ENCODE data around the gene C2CD5.
"Not testable (repeated sequence)": the region's sequence is repeated elsewhere in the genome, so short reads cannot be mapped to it uniquely, and the experiment has no call there.

C2CD5 gene

DNA sequence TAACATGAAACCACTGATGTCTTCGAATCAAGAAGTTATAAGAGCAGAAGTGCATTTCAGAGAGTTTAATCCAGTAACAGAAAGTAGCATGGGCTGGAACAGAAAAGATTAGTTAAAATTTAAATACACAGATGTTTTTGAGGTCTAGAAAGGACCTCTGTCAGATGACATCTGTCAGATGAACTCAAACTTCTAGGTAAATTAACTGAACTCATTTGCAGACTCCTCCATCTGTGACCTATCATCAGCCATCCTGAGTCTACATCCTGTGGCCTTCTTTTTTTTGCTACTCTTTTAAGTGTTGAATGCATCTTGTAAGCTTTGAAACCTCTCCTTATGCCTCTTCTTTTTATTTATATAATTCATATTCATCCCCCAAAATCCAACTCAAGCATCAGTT is 53.3 kb downstream of the C2CD5 start:
- ChIA-PET CTCF (no interaction called here), POLR2A (ENCODE audit: low non-redundant PET) (no interaction called here)
- TF ChIP-seq, protein P1, sequence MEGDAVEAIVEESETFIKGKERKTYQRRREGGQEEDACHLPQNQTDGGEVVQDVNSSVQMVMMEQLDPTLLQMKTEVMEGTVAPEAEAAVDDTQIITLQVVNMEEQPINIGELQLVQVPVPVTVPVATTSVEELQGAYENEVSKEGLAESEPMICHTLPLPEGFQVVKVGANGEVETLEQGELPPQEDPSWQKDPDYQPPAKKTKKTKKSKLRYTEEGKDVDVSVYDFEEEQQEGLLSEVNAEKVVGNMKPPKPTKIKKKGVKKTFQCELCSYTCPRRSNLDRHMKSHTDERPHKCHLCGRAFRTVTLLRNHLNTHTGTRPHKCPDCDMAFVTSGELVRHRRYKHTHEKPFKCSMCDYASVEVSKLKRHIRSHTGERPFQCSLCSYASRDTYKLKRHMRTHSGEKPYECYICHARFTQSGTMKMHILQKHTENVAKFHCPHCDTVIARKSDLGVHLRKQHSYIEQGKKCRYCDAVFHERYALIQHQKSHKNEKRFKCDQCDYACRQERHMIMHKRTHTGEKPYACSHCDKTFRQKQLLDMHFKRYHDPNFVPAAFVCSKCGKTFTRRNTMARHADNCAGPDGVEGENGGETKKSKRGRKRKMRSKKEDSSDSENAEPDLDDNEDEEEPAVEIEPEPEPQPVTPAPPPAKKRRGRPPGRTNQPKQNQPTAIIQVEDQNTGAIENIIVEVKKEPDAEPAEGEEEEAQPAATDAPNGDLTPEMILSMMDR (conservative IDR thresholded peaks at IDR 0.05; ENCODE audit: low read depth), result no peak
- no peak overlapping the region for H3K27ac ChIP-seq
- no peak for DNase-seq (ENCODE audit: low spot score)

DNA sequence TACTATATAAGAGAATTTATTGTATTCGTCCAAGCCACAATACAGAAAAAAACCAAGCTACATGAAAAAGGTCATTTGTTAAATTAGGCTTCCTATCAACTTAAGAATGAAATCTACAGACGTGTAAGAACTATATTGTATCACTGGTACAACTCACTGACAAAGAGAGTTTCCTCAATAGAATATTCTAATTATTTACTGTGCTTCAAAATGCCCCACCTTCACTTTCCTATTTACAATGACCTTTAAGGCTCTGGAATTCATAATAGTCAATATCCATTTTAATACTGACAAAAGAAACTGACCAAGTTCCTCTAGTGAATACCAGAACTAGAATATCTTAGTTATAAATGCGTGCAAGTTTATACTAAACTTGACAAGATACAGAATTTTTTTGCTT is 55.9 kb downstream of the C2CD5 start:
- ChIA-PET CTCF (interaction anchor here (0.6 kb wide), 1 partner anchor 122 kb away, joined by 3 read pairs; no protein-coding TSS in a partner anchor), POLR2A (ENCODE audit: low non-redundant PET) (no interaction called here)
- H3K27ac ChIP-seq, result no peak overlapping the region
- DNase-seq (ENCODE audit: low spot score), result no peak
- TF ChIP-seq, protein P1 (conservative IDR thresholded peaks at IDR 0.05; ENCODE audit: low read depth), result no peak

DNA sequence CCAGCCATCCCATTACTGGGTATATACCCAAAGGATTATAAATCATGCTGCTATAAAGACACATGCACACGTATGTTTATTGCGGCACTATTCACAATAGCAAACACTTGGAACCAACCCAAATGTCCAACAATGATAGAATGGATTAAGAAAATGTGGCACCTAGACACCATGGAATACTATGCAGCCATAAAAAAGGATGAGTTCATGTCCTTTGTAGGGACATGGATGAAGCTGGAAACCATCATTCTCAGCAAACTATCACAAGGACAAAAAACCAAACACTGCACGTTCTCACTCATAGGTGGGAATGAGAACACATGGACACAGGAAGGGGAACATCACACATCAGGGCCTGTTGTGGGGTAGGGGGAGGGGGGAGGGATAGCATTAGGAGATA is 56.7 kb downstream of the C2CD5 start:
- DNase-seq (ENCODE audit: low spot score); H3K27ac ChIP-seq; POLR2A ChIA-PET (ENCODE audit: low non-redundant PET); CTCF ChIA-PET: not testable (repeated sequence)

DNA sequence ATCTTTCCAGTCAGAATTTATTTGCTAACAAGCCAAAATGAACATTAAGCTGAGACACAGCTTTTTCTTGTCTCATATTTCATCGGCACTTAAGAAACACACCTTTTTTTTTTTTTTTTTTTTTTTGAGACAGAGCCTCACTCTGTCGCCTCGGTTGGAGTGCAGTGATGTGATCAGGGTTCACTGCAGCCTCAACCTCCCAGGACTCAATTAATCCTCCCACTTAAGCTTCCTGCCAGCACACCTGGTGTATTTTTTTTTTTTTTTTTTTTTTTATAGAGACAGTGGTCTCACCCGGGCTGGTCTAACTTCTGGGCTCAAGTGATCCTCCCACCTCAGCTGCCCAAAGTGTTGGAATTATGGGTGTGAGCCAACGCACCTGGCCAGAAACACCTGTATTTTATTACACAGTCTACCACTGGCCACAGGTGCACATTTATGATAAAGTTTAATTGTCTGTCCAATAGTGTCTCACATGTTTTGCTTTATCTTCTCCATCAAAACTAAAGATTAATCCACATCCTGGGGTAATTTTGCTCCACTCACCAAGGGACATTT is 62.7 kb downstream of the C2CD5 start:
- ChIA-PET CTCF (no interaction called here), POLR2A (ENCODE audit: low non-redundant PET) (no interaction called here)
- DNase-seq (ENCODE audit: low spot score), result no peak
- H3K27ac ChIP-seq, result no peak overlapping the region
- TF ChIP-seq, protein P1 (conservative IDR thresholded peaks at IDR 0.05; ENCODE audit: low read depth), result no peak

DNA sequence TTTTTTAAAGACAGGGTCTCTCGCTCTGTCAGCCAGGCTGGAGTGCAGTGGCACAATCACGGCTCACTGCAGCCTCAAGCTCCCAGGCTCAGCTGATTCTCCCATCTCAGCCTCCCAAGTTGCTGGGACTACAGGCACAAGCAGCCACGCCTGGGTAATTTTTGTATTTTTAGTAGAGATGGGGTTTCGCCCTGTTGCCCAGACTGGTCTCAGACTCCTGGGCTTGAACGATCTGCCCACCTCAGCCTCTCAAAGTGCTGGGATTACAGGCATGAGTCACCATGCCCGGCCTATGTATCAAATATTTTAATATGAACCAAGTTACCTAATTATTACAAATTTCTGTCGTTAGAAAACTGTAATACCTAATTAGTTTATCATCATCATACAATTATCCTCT is 63.5 kb downstream of the C2CD5 start:
- CTCF ChIA-PET; H3K27ac ChIP-seq; DNase-seq (ENCODE audit: low spot score); POLR2A ChIA-PET (ENCODE audit: low non-redundant PET): not testable (repeated sequence)

DNA sequence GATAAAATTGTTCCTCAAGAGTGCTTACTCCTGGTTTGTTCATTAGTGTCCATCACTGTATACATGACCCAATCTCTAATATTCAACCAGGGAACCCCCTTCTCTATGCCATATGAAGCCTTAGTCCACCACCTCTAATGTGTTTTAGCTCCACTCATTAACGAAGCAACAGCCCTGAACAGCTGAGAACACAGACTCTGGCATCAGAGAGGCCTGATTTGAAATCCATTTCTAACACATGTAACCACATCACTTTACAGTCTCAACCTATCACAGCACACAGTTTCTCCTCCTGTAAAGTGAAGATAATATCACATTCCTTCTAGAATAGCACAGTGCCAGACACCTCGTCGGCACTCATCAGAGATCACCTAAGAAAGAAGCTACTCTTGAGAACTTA is 64.3 kb downstream of the C2CD5 start:
- DNase-seq (ENCODE audit: low spot score), result no peak
- POLR2A ChIA-PET (ENCODE audit: low non-redundant PET), result no interaction called here
- CTCF ChIA-PET, result interaction anchor here (0.8 kb wide), 1 partner anchor 20 kb away, joined by 3 read pairs; no protein-coding TSS in a partner anchor
- TF ChIP-seq, protein P1 (conservative IDR thresholded peaks at IDR 0.05; ENCODE audit: low read depth), result no peak
- H3K27ac ChIP-seq, result no peak overlapping the region

DNA sequence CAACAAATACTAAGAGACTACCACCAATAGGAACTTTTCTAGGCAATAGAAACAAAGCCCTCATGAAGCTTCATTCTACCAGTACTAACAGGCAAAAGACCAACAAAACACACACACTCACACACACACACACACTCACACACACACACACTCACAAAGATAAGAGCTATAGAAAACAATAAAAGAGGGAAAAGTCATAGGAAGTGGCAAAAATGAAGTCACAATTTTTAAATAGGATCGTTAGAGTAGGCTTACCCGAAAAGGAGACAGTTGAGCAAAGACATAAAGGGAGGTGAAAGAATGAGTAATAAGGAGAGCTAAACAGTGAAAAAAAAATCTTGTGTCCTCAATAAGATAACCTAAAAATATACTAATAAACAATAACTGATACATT is 66.5 kb downstream of the C2CD5 start:
- TF ChIP-seq, protein P1 (conservative IDR thresholded peaks at IDR 0.05; ENCODE audit: low read depth), result no peak
- ChIA-PET CTCF (no interaction called here), POLR2A (ENCODE audit: low non-redundant PET) (no interaction called here)
- DNase-seq (ENCODE audit: low spot score), result no peak
- H3K27ac ChIP-seq, result no peak overlapping the region

All from RWPE1 (cell line).